ENCODE measurements around the gene TTC22.

Gene TTC22

DNA sequence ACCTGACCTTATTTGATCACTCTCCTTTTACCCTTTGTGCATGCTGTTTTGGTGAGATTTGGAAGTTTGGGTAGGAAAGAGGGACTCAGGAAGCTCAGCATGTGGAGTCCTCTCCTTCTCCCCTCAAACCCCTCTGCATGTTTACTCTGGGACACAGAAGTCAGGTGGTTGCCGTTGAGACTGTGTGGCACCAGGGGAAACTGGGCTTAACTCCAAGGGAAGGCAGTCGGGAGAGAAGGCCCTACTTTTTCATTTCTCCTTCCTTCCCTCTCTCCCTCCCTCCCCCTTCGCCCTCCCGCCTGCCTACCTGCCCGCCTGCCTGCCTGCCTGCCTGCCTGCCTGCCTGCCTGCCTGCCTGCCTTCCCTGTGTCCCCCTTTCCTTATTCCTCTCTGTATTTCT, 34.8 kb upstream of the TTC22 start:
- ATAC-seq (ENCODE audit: insufficient read depth, low read depth), result no peak
- Histone ChIP-seq H3K9ac (ENCODE audit: low read depth, low read length) (no peak overlapping the region), H3K4me2 (ENCODE audit: insufficient read depth, low read length) (no peak overlapping the region), H3K27me3 (ENCODE audit: insufficient read depth, low read length, poor library complexity) (peaks cover 6% of the 10 kb centered on the region), H4K20me1 (ENCODE audit: insufficient read depth, low read length) (no peaks in the 10 kb centered on the region), H3K27ac (ENCODE audit: low read length) (no peak overlapping the region), H3K36me3 (ENCODE audit: insufficient read depth, low read length) (no peaks in the 10 kb centered on the region), H3K9me3 (ENCODE audit: insufficient read depth, low read length, severe bottlenecking) (peaks cover 3% of the 10 kb centered on the region), H3K4me3 (ENCODE audit: low read depth in 1 of 2, low read length in 2 of 2) (no peak overlapping the region), H3K79me2 (ENCODE audit: insufficient read depth, low read length) (no peaks in the 10 kb centered on the region), H3K4me1 (ENCODE audit: insufficient read depth, low read length) (no peaks in the 10 kb centered on the region), H2AFZ (ENCODE audit: low read depth, low read length) (no peak overlapping the region)
- no peak for TF ChIP-seq EZH2 (IDR thresholded peaks at IDR 0.05; ENCODE audit: borderline replicate concordance, low read depth, low read length, severe bottlenecking)
- TF ChIP-seq, protein P1, sequence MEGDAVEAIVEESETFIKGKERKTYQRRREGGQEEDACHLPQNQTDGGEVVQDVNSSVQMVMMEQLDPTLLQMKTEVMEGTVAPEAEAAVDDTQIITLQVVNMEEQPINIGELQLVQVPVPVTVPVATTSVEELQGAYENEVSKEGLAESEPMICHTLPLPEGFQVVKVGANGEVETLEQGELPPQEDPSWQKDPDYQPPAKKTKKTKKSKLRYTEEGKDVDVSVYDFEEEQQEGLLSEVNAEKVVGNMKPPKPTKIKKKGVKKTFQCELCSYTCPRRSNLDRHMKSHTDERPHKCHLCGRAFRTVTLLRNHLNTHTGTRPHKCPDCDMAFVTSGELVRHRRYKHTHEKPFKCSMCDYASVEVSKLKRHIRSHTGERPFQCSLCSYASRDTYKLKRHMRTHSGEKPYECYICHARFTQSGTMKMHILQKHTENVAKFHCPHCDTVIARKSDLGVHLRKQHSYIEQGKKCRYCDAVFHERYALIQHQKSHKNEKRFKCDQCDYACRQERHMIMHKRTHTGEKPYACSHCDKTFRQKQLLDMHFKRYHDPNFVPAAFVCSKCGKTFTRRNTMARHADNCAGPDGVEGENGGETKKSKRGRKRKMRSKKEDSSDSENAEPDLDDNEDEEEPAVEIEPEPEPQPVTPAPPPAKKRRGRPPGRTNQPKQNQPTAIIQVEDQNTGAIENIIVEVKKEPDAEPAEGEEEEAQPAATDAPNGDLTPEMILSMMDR (IDR thresholded peaks at IDR 0.05; ENCODE audit: borderline replicate concordance, extremely low read depth, low read length, poor library complexity, severe bottlenecking), result no peak
- DNase-seq, result no peak

DNA sequence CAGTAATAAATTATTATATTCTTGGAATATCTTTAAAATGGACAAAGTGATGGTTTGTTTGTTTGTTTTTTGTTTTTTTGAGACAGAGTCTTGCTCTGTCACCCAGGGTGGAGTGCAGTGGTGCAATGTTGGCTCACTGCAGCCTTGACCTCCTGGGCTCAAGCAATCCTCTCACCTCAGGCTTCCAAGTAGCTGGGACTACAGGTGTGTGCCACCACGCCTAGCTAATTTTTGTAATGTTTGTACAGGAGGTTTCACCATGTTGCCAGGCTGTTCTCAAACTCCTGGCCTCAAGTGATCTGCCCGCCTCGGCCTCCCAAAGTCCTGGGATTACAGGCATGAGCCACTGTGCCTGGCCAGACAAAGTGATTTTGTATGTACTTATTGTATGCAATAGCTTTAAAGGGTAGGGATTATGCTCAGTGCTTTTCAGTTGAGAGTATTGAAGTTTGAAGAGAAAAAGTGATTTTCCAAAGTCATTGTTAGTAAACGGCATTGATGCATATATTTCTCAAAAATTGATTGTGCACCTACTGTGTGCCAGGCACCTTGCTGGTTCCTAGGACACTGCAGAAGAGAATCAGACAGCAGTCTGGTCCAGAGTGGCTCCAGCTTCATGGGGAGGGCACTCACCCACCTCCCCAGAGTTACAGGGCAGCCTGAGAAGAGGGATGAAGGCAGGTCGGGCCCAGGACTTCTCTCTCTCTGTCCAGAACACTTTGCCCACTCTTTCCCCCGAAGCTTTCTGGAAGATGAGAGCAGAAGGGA, 34.2 kb upstream of the TTC22 start:
- ATAC-seq (ENCODE audit: insufficient read depth, low read depth), result no peak
- H3K4me1 ChIP-seq (ENCODE audit: insufficient read depth, low read length), result no peaks in the 10 kb centered on the region
- no peaks in the 10 kb centered on the region for H3K36me3 ChIP-seq (ENCODE audit: insufficient read depth, low read length)
- H3K79me2 ChIP-seq (ENCODE audit: insufficient read depth, low read length), result no peaks in the 10 kb centered on the region
- no peak overlapping the region for H3K4me2 ChIP-seq (ENCODE audit: insufficient read depth, low read length)
- H3K27me3 ChIP-seq (ENCODE audit: insufficient read depth, low read length, poor library complexity), result peaks cover 6% of the 10 kb centered on the region
- DNase-seq, result no peak
- TF ChIP-seq, protein P1 (IDR thresholded peaks at IDR 0.05; ENCODE audit: borderline replicate concordance, extremely low read depth, low read length, poor library complexity, severe bottlenecking), result no peak
- no peak for TF ChIP-seq EZH2 (IDR thresholded peaks at IDR 0.05; ENCODE audit: borderline replicate concordance, low read depth, low read length, severe bottlenecking)
- H3K4me3 ChIP-seq (ENCODE audit: low read depth in 1 of 2, low read length in 2 of 2), result no peak overlapping the region
- H2AFZ ChIP-seq (ENCODE audit: low read depth, low read length), result no peak overlapping the region
- H3K27ac ChIP-seq (ENCODE audit: low read length), result no peak overlapping the region
- H3K9ac ChIP-seq (ENCODE audit: low read depth, low read length), result no peak overlapping the region
- H3K9me3 ChIP-seq (ENCODE audit: insufficient read depth, low read length, severe bottlenecking), result peaks cover 3% of the 10 kb centered on the region
- no peaks in the 10 kb centered on the region for H4K20me1 ChIP-seq (ENCODE audit: insufficient read depth, low read length)

- no peak overlapping the region for H3K9ac ChIP-seq (ENCODE audit: low read depth, low read length)
- DNase-seq, result no peak
- no peak for TF ChIP-seq EZH2 (IDR thresholded peaks at IDR 0.05; ENCODE audit: borderline replicate concordance, low read depth, low read length, severe bottlenecking)
- TF ChIP-seq, protein P1 (IDR thresholded peaks at IDR 0.05; ENCODE audit: borderline replicate concordance, extremely low read depth, low read length, poor library complexity, severe bottlenecking), result no peak
- peaks cover 3% of the 10 kb centered on the region for H3K9me3 ChIP-seq (ENCODE audit: insufficient read depth, low read length, severe bottlenecking)
- no peak overlapping the region for H3K4me2 ChIP-seq (ENCODE audit: insufficient read depth, low read length)
- no peaks in the 10 kb centered on the region for H3K4me1 ChIP-seq (ENCODE audit: insufficient read depth, low read length)
- H2AFZ ChIP-seq (ENCODE audit: low read depth, low read length), result no peak overlapping the region
- no peaks in the 10 kb centered on the region for H3K36me3 ChIP-seq (ENCODE audit: insufficient read depth, low read length)
- H3K4me3 ChIP-seq (ENCODE audit: low read depth in 1 of 2, low read length in 2 of 2), result no peak overlapping the region
- H4K20me1 ChIP-seq (ENCODE audit: insufficient read depth, low read length), result no peaks in the 10 kb centered on the region
- no peaks in the 10 kb centered on the region for H3K79me2 ChIP-seq (ENCODE audit: insufficient read depth, low read length)
- H3K27ac ChIP-seq (ENCODE audit: low read length), result no peak overlapping the region
- peaks cover 6% of the 10 kb centered on the region for H3K27me3 ChIP-seq (ENCODE audit: insufficient read depth, low read length, poor library complexity)
- ATAC-seq (ENCODE audit: insufficient read depth, low read depth), result no peak
These were observed 33.0 kb upstream of the TTC22 start for GRCh38 chr1:54834007-54834541.
